H1 (cell line): ENCODE data around the gene ZMPSTE24. TPM values are rescaled to one million over a fixed set of nuclear protein-coding genes. Genes with fewer than 3 reads are reported as not detected.
A peak's percentile ranks its signal among the peaks of the same experiment; 100 is the strongest.

Source experiments
- CTCF ChIA-PET: fragments of 300-600 bp; sonication (Branson Sonifier 250); formaldehyde crosslinking; loops from one replicate; lab custom pipeline; 2021; ENCODE audit not compliant: partially characterized antibody; lab: Charles Lee
- POLR2A ChIA-PET: fragments of 300-600 bp; sonication (Branson Sonifier 250); formaldehyde crosslinking; loops from one replicate; lab custom pipeline; 2021; ENCODE audit warnings: inconsistent platforms; ENCODE audit not compliant: partially characterized antibody; lab: Charles Lee
- DNase-seq, 2 experiments: peaks; one replicate each; pipeline versions ENCODE4 v3.0.0 to v3.0.0-alpha.2; 2010 to 2022; ENCODE audit warnings: low spot score in 2 of 2, low read depth in 1 of 2, mixed read lengths in 1 of 2
- FAIRE-seq: peaks from 2 replicates; lab custom pipeline; 2011; peaks lifted over from hg19 to GRCh38; lab: Jason Lieb, UNC
- H2AFZ ChIP-seq: 2 replicates; pipeline ENCODE4 v1.8.1; 2012; ENCODE audit warnings: low read length, inconsistent platforms
- H2AK5ac ChIP-seq: 2 replicates; pipeline ENCODE4 v1.6.1; 2013; ENCODE audit warnings: low read depth, low read length
- H2BK120ac ChIP-seq: replicated peaks from 2 replicates; pipeline ENCODE3; 2013; ENCODE audit warnings: low read depth, low read length, inconsistent platforms
- H2BK12ac ChIP-seq: 2 replicates; pipeline ENCODE4 v1.6.1; 2013; ENCODE audit warnings: low read depth, low read length
- H2BK15ac ChIP-seq: 2 replicates; pipeline ENCODE4 v1.6.1; 2013; ENCODE audit warnings: low read length
- H2BK20ac ChIP-seq: 2 replicates; pipeline ENCODE4 v1.6.1; 2013; ENCODE audit warnings: low read length
- H2BK5ac ChIP-seq: 2 replicates; pipeline ENCODE4 v1.6.1; 2013; ENCODE audit warnings: low read depth, low read length
- H3K14ac ChIP-seq: 2 replicates; pipeline ENCODE4 v1.6.1; 2013; ENCODE audit warnings: inconsistent platforms; ENCODE audit not compliant: insufficient read length
- H3K18ac ChIP-seq: 2 replicates; pipeline ENCODE4 v1.6.1; 2013; ENCODE audit warnings: low read length; ENCODE audit errors: extremely low read depth
- H3K23ac ChIP-seq: 2 replicates; pipeline ENCODE4 v1.6.1; 2013; ENCODE audit warnings: inconsistent platforms; ENCODE audit not compliant: insufficient read length
- H3K23me2 ChIP-seq: 2 replicates; pipeline ENCODE4 v1.6.1; 2013; ENCODE audit warnings: low read depth, low read length
- H3K27ac ChIP-seq: 2 replicates; pipeline ENCODE4 v1.6.1; 2011; ENCODE audit warnings: low read depth, low read length, inconsistent platforms
- H3K27me3 ChIP-seq, 4 experiments: replicated peaks in 1 of 4; 1 replicate in 1 of 4; 2 replicates in 3 of 4; pipeline versions ENCODE4 v1.6.1 to v1.8.1; 2011 to 2013; ENCODE audit warnings: low read length in 3 of 4, mild to moderate bottlenecking in 3 of 4, inconsistent platforms in 2 of 4, mixed read lengths in 2 of 4, moderate library complexity in 1 of 4; ENCODE audit not compliant: control insufficient read depth in 3 of 4, insufficient read depth in 3 of 4; ENCODE audit errors: extremely low read depth in 1 of 4
- H3K36me3 ChIP-seq, 4 experiments: 2 replicates each; pipeline versions ENCODE4 v1.6.1 to v1.8.1; 2011 to 2013; ENCODE audit warnings: mild to moderate bottlenecking in 4 of 4, low read length in 3 of 4, moderate library complexity in 2 of 4, control low read depth in 1 of 4, inconsistent platforms in 1 of 4; ENCODE audit not compliant: insufficient read depth in 4 of 4, control insufficient read depth in 2 of 4
- H3K4ac ChIP-seq: replicated peaks from 2 replicates; pipeline ENCODE3; 2013; ENCODE audit warnings: low read length, low read depth, mixed read lengths, inconsistent platforms; ENCODE audit not compliant: insufficient read length
- H3K4me1 ChIP-seq, 4 experiments: replicated peaks in 1 of 4; 1 replicate in 1 of 4; 2 replicates in 3 of 4; pipeline versions ENCODE4 v1.6.1 to v1.8.1; 2011 to 2013; ENCODE audit warnings: low read length in 3 of 4, inconsistent platforms in 2 of 4, mixed read lengths in 1 of 4; ENCODE audit not compliant: insufficient read depth in 4 of 4, control insufficient read depth in 3 of 4
- H3K4me2 ChIP-seq, 2 experiments: 2 replicates each; pipeline versions ENCODE4 v1.6.1 to v1.8.1; 2011 to 2013; ENCODE audit warnings: low read depth in 2 of 2, low read length in 2 of 2, control low read depth in 1 of 2, inconsistent platforms in 1 of 2, mild to moderate bottlenecking in 1 of 2; ENCODE audit not compliant: insufficient read depth in 1 of 2
- H3K4me3 ChIP-seq, 4 experiments: fragments of 200-600, 300-600 bp in 1 of 4; sonication (generic), shearing (Covaris generic), sonication (Bioruptor Twin) in 1 of 4; 2 replicates each; pipeline versions ENCODE4 v1.5.1 to v1.8.1; 2011 to 2016; ENCODE audit warnings: low read length in 4 of 4, low read depth in 3 of 4, control low read depth in 2 of 4, inconsistent platforms in 2 of 4, mild to moderate bottlenecking in 2 of 4, mixed read lengths in 1 of 4, moderate library complexity in 1 of 4; ENCODE audit not compliant: insufficient read depth in 2 of 4; ENCODE audit errors: extremely low read depth in 1 of 4
- H3K56ac ChIP-seq: replicated peaks from 2 replicates; pipeline ENCODE3; 2013; ENCODE audit warnings: low read depth, mild to moderate bottlenecking, mixed read lengths, low read length, inconsistent platforms; ENCODE audit not compliant: insufficient read length
- H3K79me1 ChIP-seq: 2 replicates; pipeline ENCODE4 v1.6.1; 2013; ENCODE audit warnings: low read depth, low read length, control low read depth
- H3K79me2 ChIP-seq, 2 experiments: 2 replicates each; pipeline versions ENCODE4 v1.6.1 to v1.8.1; 2012 to 2013; ENCODE audit warnings: low read length in 2 of 2, mild to moderate bottlenecking in 2 of 2, inconsistent platforms in 1 of 2; ENCODE audit not compliant: insufficient read depth in 2 of 2, control insufficient read depth in 1 of 2
- H3K9ac ChIP-seq, 4 experiments: replicated peaks in 1 of 4; 1 replicate in 1 of 4; 2 replicates in 3 of 4; pipeline versions ENCODE4 v1.6.1 to v1.8.1; 2011 to 2013; ENCODE audit warnings: low read depth in 3 of 4, low read length in 3 of 4, control low read depth in 2 of 4, mild to moderate bottlenecking in 2 of 4, moderate library complexity in 2 of 4, inconsistent platforms in 1 of 4; ENCODE audit errors: extremely low read depth in 1 of 4
- H3K9me3 ChIP-seq, 2 experiments: 2 replicates each; pipeline versions ENCODE4 v1.6.1 to v1.8.1; 2012 to 2013; ENCODE audit warnings: mild to moderate bottlenecking in 2 of 2, moderate library complexity in 2 of 2, control low read depth in 1 of 2, inconsistent platforms in 1 of 2, low read depth in 1 of 2, low read length in 1 of 2, mixed read lengths in 1 of 2; ENCODE audit not compliant: insufficient read depth in 2 of 2
- H4K20me1 ChIP-seq, 2 experiments: replicated peaks in 1 of 2; 2 replicates each; pipeline versions ENCODE3 to v1.8.1; 2011 to 2013; ENCODE audit warnings: inconsistent platforms in 2 of 2, low read length in 2 of 2, mild to moderate bottlenecking in 1 of 2; ENCODE audit not compliant: insufficient read depth in 2 of 2, control insufficient read depth in 1 of 2
- H4K5ac ChIP-seq: 2 replicates; pipeline ENCODE4 v1.6.1; 2013; ENCODE audit warnings: low read length, low read depth, mixed read lengths, inconsistent platforms; ENCODE audit not compliant: insufficient read length
- H4K8ac ChIP-seq: 2 replicates; pipeline ENCODE4 v1.8.0; 2013; ENCODE audit warnings: mild to moderate bottlenecking, moderate library complexity, low read length, inconsistent platforms; ENCODE audit not compliant: insufficient read depth; ENCODE audit errors: extremely low read depth
- H4K91ac ChIP-seq: replicated peaks from 2 replicates; pipeline ENCODE3; 2013; ENCODE audit warnings: low read length, mixed read lengths, inconsistent platforms; ENCODE audit not compliant: insufficient read length
- E2F6 ChIP-seq: IDR thresholded peaks from 2 replicates; pipeline ENCODE4 v1.6.1; 2012; ENCODE audit warnings: inconsistent platforms
- EP300 ChIP-seq, 2 experiments: IDR thresholded peaks; 1 replicate in 1 of 2; 2 replicates in 1 of 2; pipeline ENCODE4 v1.6.1; 2011 to 2012; ENCODE audit warnings: low read depth in 2 of 2, low read length in 2 of 2, mild to moderate bottlenecking in 2 of 2, borderline replicate concordance in 1 of 2, inconsistent platforms in 1 of 2, moderate library complexity in 1 of 2
- GABPA ChIP-seq: IDR thresholded peaks from 2 replicates; pipeline ENCODE4 v1.6.1; 2011; ENCODE audit warnings: mild to moderate bottlenecking, low read length, moderate library complexity, borderline replicate concordance; ENCODE audit not compliant: insufficient read depth
- PHF8 ChIP-seq: fragments of 200-600 bp; sonication (generic); conservative IDR thresholded peaks from 2 replicates; pipeline ENCODE4 v1.7.1; 2012; ENCODE audit warnings: low read depth, mild to moderate bottlenecking, inconsistent platforms, low read length, moderate library complexity
- POLR2A ChIP-seq, 2 experiments: IDR thresholded peaks; 1 replicate in 1 of 2; 2 replicates in 1 of 2; pipeline ENCODE4 v1.6.1; 2011; ENCODE audit warnings: low read depth in 2 of 2, low read length in 2 of 2, mild to moderate bottlenecking in 2 of 2; ENCODE audit errors: control extremely low read depth in 1 of 2
- POLR2AphosphoS5 ChIP-seq: IDR thresholded peaks from 2 replicates; pipeline ENCODE4 v1.6.1; 2011; ENCODE audit warnings: low read depth, low read length
- RAD21 ChIP-seq, 2 experiments: IDR thresholded peaks in 1 of 2; conservative IDR thresholded peaks in 1 of 2; 2 replicates each; pipeline ENCODE4 v1.6.1; 2011; ENCODE audit warnings: low read depth in 2 of 2, low read length in 2 of 2, improper control_type of control experiment in 1 of 2, inconsistent platforms in 1 of 2, mild to moderate bottlenecking in 1 of 2, moderate library complexity in 1 of 2
- SIX5 ChIP-seq: IDR thresholded peaks from 2 replicates; pipeline ENCODE4 v1.6.1; 2011; ENCODE audit warnings: mild to moderate bottlenecking, low read depth, low read length
- SP1 ChIP-seq: IDR thresholded peaks from 2 replicates; pipeline ENCODE4 v1.6.1; 2011; ENCODE audit warnings: low read depth, low read length
- WGBS, 2 experiments: shearing (Covaris generic) in 1 of 2; methylation state at CpG; one replicate each; pipeline versions ENCODE4 v1.1.6 to v1.1.7; 2013 to 2015; ENCODE audit warnings: low lambda C conversion rate in 2 of 2, mixed read lengths in 2 of 2, inconsistent platforms in 1 of 2, low coverage in 1 of 2, missing lambda C conversion rate in 1 of 2; ENCODE audit not compliant: insufficient replicate concordance in 2 of 2, insufficient coverage in 1 of 2, insufficient read length in 1 of 2; ENCODE audit errors: extremely low coverage in 1 of 2, missing lambda C conversion rate in 1 of 2; 5-methylcytosine and 5-hydroxymethylcytosine counted together
- polyA plus RNA-seq, 7 experiments: library from polyadenylated mRNA; depleted of rRNA in 3 of 7; stranded (reverse) in 5 of 7; unstranded in 2 of 7; fragments of >200 nt in 5 of 7; fragments of 200-250 nt in 2 of 7; gene quantifications; 1 replicate in 5 of 7; 2 replicates in 1 of 7; 4 replicates in 1 of 7; pipeline versions ENCODE4 v1.2.1 to v1.2.3, GENCODE V29; 2011 to 2013; ENCODE audit warnings: missing spikeins in 2 of 7, mixed read lengths in 2 of 7
- total RNA-seq: library from RNA; stranded (reverse); fragmentation: NEBNext Ultra II Directional; extraction: Animal tissue kit (Norgen Biotek cat#: 25700); gene quantifications from 2 replicates; pipeline ENCODE4 v1.2.1, GENCODE V29; 2021

Gene ZMPSTE24
- total and polyA plus RNA-seq, 2 of the 8 experiments (the other 6 are each of a cell fraction or from before 2014, with no cell fraction given), result 12.7 to 42.9 TPM

- Histone ChIP-seq H3K79me1 (no peaks in the 10 kb centered on the region), H3K36me3 (peaks cover 0 to 5% (median 0%) of the 10 kb centered on the region in 4 experiments; a peak in 1 of 8 replicates), H2AFZ (no peak overlapping the region), H2AK5ac (no peak overlapping the region), H3K23ac (no peak overlapping the region), H4K91ac (no peak overlapping the region), H4K8ac (no peak overlapping the region), H3K4me2 (no peak overlapping the region), H3K9me3 (no peaks in the 10 kb centered on the region), H2BK15ac (no peak overlapping the region), H2BK12ac (no peak overlapping the region), H3K14ac (no peak overlapping the region), H3K79me2 (no peaks in the 10 kb centered on the region), H4K5ac (no peak overlapping the region), H3K18ac (no peak overlapping the region), H3K23me2 (peaks cover 19% of the 10 kb centered on the region; the same call in 1 of the 2 replicates), H2BK120ac (no peak overlapping the region), H3K56ac (no peak overlapping the region), H2BK20ac (no peak overlapping the region), H3K4me1 (peaks cover 8 to 18% (median 11%) of the 10 kb centered on the region in 4 experiments), H3K4me3 (no peak overlapping the region), H3K27ac (no peak overlapping the region), H3K27me3 (peaks cover 20 to 42% (median 38%) of the 10 kb centered on the region in 4 experiments), H3K4ac (no peak overlapping the region), H3K9ac (no peak overlapping the region), H2BK5ac (no peak overlapping the region), H4K20me1 (peaks cover 0 to 3% of the 10 kb centered on the region in 2 experiments)
- DNase-seq (no peak), FAIRE-seq (no peak)
- POLR2A ChIA-PET, result interaction anchor here (1.5 kb wide), 1 partner anchor 21 kb away, joined by 7 read pairs; no protein-coding TSS in a partner anchor
- TF ChIP-seq SIX5 (no peak), SP1 (no peak), EP300 (IDR thresholded peaks at IDR 0.05; ENCODE audit: borderline replicate concordance in 1 of 2, low read depth in 2 of 2, low read length in 2 of 2) (no peak), GABPA (no peak), POLR2AphosphoS5 (no peak), RAD21 (IDR thresholded peaks at IDR 0.05 in 1 of 2, conservative IDR thresholded peaks at IDR 0.05 in 1 of 2; ENCODE audit: low read depth in 2 of 2, low read length in 2 of 2) (peak in 1 of 2 experiments; percentile 7; a peak in 1 of 4 replicates), E2F6 (no peak), POLR2A (IDR thresholded peaks at IDR 0.05; ENCODE audit: control extremely low read depth in 1 of 2, low read depth in 2 of 2, low read length in 2 of 2) (no peak), PHF8 (no peak)
- WGBS, 2 experiments, result 76% methylated on average over 10 of the region's 10 CpGs; no CpG with 5 or more reads in 1 of the 2 experiments
- CTCF ChIA-PET, result interaction anchor here (1.2 to 10.4 kb wide), 3 partner anchors 14 to 25 kb away, joined by 4 to 144 read pairs (median 10); no protein-coding TSS in a partner anchor
Observed at GRCh38 chr1:40312238-40313205, 54.5 kb downstream of the ZMPSTE24 start.
